ENCODE results near the gene LRRC34.

LRRC34 gene

DNA sequence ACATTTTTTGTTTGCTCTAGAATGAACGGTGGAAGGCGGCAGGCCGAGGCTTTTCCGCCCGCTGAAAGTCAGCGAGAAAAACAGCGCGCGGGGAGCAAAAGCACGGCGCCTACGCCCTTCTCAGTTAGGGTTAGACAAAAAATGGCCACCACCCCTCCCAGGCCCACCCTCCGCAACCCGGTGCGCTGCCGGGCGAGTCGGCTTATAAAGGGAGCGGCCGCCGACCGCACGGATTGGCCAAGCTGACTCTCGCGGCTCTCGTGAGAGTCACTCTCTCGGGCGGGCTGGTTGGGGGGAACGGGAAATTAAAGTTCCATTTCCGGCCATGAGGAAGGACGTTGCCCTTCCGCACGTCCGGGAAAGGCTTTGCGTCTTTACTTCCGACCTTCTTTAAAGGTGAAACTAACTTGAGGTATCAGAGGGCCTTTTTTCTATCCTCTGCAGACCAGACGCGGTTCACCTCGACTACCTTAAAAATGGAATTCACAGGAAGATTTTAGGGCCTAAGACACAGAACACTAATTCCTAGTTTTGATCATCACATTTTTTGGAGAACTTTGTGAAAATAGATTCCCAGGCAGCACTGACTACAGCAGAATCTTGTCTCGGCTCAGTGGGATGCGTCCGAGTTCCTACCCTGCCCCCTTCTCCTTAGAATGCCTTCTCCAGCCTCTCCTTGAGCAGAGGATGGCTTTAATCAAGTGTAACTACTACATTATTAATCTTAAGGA, 47.7 kb downstream of the LRRC34 start, which contains the start of gene TERC:
TERC (minus strand) TSS at position 179 of the 731 bp plus-strand sequence.
- DNase-seq = peak; percentile 87 to 93 (median 92)

DNA sequence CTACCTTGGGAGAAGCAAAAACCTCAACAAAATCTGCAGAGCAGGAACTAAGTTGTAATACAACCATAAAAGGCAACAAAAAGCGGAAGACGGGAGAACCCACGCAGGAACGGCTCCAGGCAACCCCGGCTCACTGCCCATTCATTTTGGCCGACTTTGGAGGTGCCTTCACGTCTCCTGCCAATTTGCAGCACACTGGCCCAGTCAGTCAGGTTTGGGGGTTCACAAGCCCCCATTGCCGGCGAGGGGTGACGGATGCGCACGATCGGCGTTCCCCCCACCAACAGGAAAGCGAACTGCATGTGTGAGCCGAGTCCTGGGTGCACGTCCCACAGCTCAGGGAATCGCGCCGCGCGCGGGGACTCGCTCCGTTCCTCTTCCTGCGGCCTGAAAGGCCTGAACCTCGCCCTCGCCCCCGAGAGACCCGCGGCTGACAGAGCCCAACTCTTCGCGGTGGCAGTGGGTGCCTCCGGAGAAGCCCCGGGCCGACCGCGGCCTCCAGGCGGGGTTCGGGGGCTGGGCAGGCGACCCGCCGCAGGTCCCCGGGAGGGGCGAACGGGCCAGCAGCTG, 48.3 kb downstream of the LRRC34 start:
- DNase-seq = peak; percentile 36 to 87 (median 81)

DNA sequence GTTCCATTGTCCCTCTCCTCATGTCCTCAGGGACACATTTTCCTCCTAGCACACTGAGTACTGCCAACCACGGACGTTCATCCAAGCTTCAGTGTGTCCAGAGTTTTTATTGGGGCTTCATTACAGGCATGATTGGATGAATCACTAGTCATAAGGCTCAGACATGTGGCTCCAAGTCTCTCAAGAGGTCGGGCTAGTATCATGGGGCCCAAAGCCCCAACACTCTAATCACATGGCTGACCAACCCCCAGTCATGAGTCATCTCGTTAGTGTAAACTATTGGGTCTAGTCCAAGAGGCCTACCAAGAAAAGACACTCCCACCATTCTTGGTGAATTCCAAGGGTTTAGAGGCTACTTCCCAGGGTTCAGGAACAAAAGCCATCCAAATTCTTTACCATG, 52.2 kb downstream of the LRRC34 start:
- DNase-seq = no peak

DNA sequence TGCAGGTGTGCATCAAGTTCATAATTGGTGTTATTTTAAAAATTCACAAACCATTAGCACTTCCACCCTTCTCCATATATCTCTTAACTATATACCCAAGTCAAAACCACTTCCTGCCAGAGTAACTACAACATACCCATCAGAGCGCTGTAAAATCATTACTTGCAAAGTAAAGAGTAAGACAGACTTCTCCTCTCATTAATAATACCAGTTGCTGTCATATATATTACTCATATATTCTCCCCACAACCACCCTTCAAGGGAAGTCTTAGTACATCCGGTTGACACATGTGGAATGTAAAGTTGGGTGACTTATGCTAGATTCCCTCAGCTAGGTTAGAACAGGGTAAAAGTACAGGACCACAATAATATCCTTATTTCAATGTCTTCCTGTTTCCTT, 53.4 kb downstream of the LRRC34 start:
- DNase-seq = peak in 1 of 3 experiments; percentile 24

DNA sequence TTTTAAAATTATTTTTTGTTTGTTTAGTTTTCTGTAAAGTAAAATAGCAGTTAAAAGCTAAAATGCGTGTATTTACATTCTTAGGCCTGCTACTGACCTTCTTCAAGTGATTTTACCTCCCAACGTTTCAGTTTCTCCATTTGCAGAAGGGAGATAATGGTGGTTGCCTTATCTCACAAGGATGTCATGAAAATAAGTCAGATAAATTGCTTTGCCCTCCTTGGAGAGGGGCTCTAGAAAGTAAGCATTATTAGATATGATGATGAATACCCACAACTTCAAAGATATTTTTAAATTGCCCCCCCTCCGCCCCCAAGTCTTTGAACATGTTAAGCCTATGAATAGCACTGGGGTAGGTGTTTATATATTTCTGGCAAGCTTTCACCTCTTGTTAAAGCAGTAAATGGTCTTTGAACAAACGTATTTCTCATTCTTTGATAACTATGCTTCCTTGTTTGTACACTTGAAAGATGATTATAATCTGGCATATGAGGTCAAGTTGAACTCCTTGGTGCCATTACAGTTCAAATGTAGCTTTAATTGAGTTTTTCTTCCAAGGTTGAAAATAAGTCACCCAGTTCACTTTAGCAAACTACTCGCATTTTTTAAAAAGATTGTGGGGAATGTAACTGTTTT, 54.2 kb downstream of the LRRC34 start:
- DNase-seq = no peak

DNA sequence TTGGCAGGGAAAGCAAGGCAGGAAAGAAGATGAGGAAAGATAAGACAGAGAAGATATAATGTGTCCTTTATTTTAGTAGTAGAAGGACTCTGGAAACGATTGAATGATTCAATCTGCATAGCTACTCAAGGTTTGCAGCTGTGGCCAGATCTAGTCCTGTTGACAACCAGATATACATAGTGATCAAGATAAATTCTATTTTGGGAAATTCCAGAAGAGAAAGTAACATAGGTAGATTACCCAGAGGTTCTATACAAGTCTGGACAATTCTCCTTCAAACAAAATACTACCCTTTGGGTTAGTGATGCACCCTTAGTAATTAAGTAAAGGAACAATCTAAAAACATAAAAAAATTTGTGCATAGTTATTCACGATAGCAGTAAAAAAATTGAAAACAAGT, 57.2 kb downstream of the LRRC34 start:
- no peak for DNase-seq

DNA sequence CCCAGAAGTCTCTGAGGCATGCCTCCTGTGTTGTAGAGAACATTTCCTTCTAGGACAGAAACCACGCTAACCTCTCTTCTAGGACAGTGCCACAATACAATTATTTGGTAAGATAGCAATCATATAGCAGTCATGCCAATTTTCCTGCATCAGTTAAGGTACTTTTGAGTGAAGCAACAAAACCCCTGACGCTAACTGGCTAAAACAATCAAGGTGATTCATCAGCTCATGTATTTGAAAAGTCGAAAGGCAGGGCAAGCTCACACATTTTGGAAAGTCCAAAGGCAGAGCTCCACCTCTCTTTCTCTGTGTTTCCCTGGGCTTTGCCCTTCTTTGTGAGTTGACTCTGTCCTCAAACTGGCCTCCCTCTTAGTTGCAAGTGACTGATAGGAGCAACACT, 58.0 kb downstream of the LRRC34 start:
- no peak for DNase-seq

DNA sequence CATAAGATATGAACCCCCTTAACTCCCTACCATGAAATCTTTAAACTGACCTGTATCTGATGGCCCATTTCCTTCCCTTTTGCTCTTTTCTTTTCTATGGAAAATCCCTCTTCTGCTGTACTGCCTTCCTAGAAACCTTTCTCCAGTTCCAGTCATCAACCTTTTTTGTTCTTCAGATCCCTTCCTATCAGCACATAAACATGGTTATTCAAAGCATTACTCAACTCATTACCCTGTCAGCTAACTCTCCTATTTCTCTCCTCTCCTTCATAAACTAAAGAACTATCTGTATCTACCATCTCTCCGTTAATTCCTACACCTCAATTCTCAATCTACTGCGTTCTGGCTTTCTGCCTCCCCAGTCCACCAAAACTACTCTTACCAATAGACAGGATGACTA, 60.8 kb downstream of the LRRC34 start:
- no peak for DNase-seq

DNA sequence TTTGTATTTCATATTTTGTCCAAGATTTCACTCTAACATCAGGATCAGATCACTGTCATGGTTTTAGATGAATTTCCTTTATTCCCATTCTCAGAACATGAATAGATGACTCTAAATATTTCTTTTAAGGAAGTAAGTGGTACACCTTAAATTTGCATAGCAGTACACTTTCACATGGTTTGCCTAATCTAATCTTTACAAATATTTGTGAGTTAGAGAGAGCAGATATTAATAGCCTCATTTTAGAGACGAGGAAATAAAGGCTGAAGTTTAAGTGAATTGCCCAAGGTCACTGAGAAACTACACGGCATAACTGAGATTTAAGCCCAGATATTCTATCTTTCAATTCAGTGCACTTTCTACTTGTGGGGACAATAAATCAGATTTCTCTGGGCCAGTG, 62.0 kb downstream of the LRRC34 start:
- no peak for DNase-seq

DNA sequence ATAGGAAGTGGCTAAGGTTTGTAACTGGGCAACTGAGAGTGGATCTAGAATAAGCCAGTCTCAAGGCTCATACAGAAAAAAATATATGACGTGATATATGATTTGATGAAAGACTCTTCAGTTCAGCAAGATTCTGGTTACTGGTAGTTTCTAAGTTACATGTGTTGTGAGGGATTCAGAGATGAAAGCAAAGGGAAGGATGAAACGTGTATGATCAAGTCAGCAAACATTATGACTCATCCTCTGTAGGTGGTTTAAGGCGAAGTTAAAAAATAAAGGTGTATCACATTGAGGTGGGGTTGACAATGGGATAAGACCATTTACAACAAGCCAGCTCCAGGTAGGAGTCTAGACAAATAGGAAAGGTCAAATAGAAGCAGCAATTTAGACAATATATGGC, 64.0 kb downstream of the LRRC34 start:
- DNase-seq = peak in 1 of 3 experiments; percentile 32

DNA sequence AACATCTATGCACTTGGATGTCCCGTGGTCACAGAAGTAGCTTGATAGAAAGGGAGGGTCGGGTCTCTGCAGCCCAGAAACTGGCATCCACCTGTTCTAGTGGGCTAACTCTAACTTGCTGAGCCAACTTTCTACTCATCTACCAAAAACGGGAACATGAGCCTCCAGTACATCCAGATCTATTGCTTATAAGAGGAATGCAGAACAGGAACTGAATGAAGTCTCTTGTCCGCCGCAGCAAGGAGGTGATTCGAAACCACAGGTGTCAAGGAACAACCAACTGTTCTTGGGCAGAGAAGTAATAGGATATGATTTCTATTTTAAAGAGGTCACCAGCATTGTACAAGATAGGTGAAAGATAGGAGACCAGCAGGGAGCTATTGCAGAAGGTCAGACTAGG, 65.8 kb downstream of the LRRC34 start:
- DNase-seq = no peak

DNA sequence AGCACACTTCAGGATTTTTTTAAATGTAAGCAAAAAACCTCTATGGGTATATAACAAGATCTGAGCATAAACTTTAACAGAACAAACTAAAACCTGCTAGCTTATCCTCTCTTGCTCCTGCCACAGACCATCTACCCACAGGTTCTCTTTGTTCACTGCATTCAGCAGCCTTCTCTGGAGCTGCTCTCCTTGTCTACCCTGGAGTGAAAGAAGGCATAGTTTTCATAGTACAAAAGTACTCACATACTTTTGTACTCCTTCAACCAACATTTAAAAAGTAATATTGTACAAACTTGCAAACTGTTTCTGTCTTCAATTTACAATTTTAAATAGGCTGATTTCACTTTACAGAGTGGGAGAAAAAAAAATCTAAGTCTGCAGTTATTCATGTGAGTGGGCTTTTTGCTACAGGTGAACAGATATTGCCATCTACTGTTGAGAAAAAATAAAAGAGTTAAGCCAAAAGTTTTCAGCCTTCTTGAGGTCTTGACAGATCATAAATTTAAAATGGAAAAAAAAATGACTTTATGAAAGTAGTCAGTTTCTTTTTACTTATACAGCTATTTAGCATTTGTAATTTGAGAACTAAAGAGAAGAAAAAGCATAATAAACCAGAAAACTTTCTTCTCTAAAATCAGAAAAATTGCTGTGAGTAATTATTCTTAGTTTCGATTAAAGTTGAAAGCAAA, 68.2 kb downstream of the LRRC34 start:
- peak in 2 of 3 experiments; percentile 12 to 61 for DNase-seq
